H9 (cell line): Measurements from ENCODE around the gene WNT10A. TPM values are rescaled to one million over a fixed set of nuclear protein-coding genes. Genes with fewer than 3 reads are reported as not detected.

ENCODE experiments used
- DNase-seq: peaks from one replicate; pipeline ENCODE4 v3.0.0-alpha.2; 2017
- H2AFZ ChIP-seq: one replicate; pipeline ENCODE4 v1.6.1; 2013; ENCODE audit warnings: mild to moderate bottlenecking, low read length, control low read depth, moderate library complexity
- H2AK5ac ChIP-seq: 2 replicates; pipeline ENCODE4 v1.6.1; 2013; ENCODE audit warnings: low read length, control low read depth, mixed read lengths; ENCODE audit not compliant: insufficient read length
- H2BK120ac ChIP-seq: one replicate; pipeline ENCODE4 v1.6.1; 2013; ENCODE audit warnings: low read depth, mild to moderate bottlenecking, low read length, control low read depth, inconsistent platforms; ENCODE audit not compliant: poor library complexity, severe bottlenecking
- H2BK12ac ChIP-seq: 2 replicates; pipeline ENCODE4 v1.6.1; 2013; ENCODE audit warnings: low read length, control low read depth, mixed read lengths, low read depth; ENCODE audit not compliant: insufficient read length
- H2BK15ac ChIP-seq: 2 replicates; pipeline ENCODE4 v1.6.1; 2013; ENCODE audit warnings: low read depth, low read length, control low read depth
- H2BK20ac ChIP-seq: one replicate; pipeline ENCODE4 v1.6.1; 2013; ENCODE audit warnings: low read depth, mild to moderate bottlenecking, low read length, control low read depth, inconsistent platforms; ENCODE audit not compliant: poor library complexity, severe bottlenecking
- H2BK5ac ChIP-seq: 2 replicates; pipeline ENCODE4 v1.6.1; 2013; ENCODE audit warnings: low read length, control low read depth, mixed read lengths; ENCODE audit not compliant: insufficient read length
- H3K14ac ChIP-seq: 2 replicates; pipeline ENCODE4 v1.6.1; 2013; ENCODE audit warnings: low read length, control low read depth; ENCODE audit not compliant: insufficient read depth
- H3K18ac ChIP-seq: 2 replicates; pipeline ENCODE4 v1.6.1; 2013; ENCODE audit warnings: low read depth, mild to moderate bottlenecking, mixed read lengths, low read length, control low read depth; ENCODE audit not compliant: insufficient read length
- H3K23ac ChIP-seq: 2 replicates; pipeline ENCODE4 v1.6.1; 2013; ENCODE audit warnings: low read length, control low read depth, mixed read lengths, low read depth; ENCODE audit not compliant: insufficient read length
- H3K23me2 ChIP-seq: 2 replicates; pipeline ENCODE4 v1.6.1; 2013; ENCODE audit warnings: low read depth, mild to moderate bottlenecking, mixed read lengths, low read length, control low read depth; ENCODE audit not compliant: insufficient read length, poor library complexity, severe bottlenecking
- H3K27ac ChIP-seq: 2 replicates; pipeline ENCODE4 v1.5.1; 2013; ENCODE audit warnings: low read length, control low read depth, mixed read lengths, low read depth; ENCODE audit not compliant: insufficient read length
- H3K27me3 ChIP-seq: 2 replicates; pipeline ENCODE4 v1.6.1; 2013; ENCODE audit warnings: low read length, control low read depth, inconsistent platforms; ENCODE audit not compliant: insufficient read depth
- H3K4ac ChIP-seq: 2 replicates; pipeline ENCODE4 v1.6.1; 2013; ENCODE audit warnings: low read depth, mild to moderate bottlenecking, control low read depth, inconsistent platforms, low read length, moderate library complexity
- H3K4me1 ChIP-seq: 2 replicates; pipeline ENCODE4 v1.6.1; 2013; ENCODE audit warnings: low read length, control low read depth, inconsistent platforms; ENCODE audit not compliant: insufficient read depth
- H3K4me2 ChIP-seq: 2 replicates; pipeline ENCODE4 v1.6.1; 2013; ENCODE audit warnings: low read length, control low read depth, mixed read lengths; ENCODE audit not compliant: insufficient read length, insufficient read depth
- H3K56ac ChIP-seq: 2 replicates; pipeline ENCODE4 v1.6.1; 2013; ENCODE audit warnings: low read depth, mild to moderate bottlenecking, mixed read lengths, low read length, control low read depth; ENCODE audit not compliant: insufficient read length
- H3K79me1 ChIP-seq: 2 replicates; pipeline ENCODE4 v1.6.1; 2013; ENCODE audit warnings: low read depth, mild to moderate bottlenecking, moderate library complexity, low read length, control low read depth, inconsistent platforms; ENCODE audit not compliant: insufficient read depth, poor library complexity, severe bottlenecking
- H3K79me2 ChIP-seq: 2 replicates; pipeline ENCODE4 v1.6.1; 2013; ENCODE audit warnings: low read length, control low read depth, inconsistent platforms; ENCODE audit not compliant: insufficient read depth
- H3K9ac ChIP-seq: 2 replicates; pipeline ENCODE4 v1.6.1; 2013; ENCODE audit warnings: low read length, control low read depth, mixed read lengths; ENCODE audit not compliant: insufficient read length; ENCODE audit errors: extremely low read depth
- H3K9me3 ChIP-seq: one replicate; pipeline ENCODE4 v1.6.1; 2013; ENCODE audit warnings: low read depth, low read length, inconsistent platforms; ENCODE audit not compliant: control insufficient read depth
- H3T11ph ChIP-seq: one replicate; pipeline ENCODE4 v1.6.1; 2013; ENCODE audit warnings: mild to moderate bottlenecking, low read length, control low read depth, inconsistent platforms
- H4K20me1 ChIP-seq: one replicate; pipeline ENCODE4 v1.6.1; 2013; ENCODE audit not compliant: control insufficient read depth, insufficient read length, insufficient read depth
- H4K5ac ChIP-seq: 2 replicates; pipeline ENCODE4 v1.6.1; 2013; ENCODE audit warnings: low read depth, mild to moderate bottlenecking, mixed read lengths, low read length, control low read depth; ENCODE audit not compliant: insufficient read length
- H4K8ac ChIP-seq: replicated peaks from 2 replicates; pipeline ENCODE4 v1.6.1; 2013; ENCODE audit warnings: low read length, control low read depth, mixed read lengths, low read depth; ENCODE audit not compliant: insufficient read length
- H4K91ac ChIP-seq: 2 replicates; pipeline ENCODE4 v1.6.1; 2013; ENCODE audit warnings: low read depth, mild to moderate bottlenecking, moderate library complexity, mixed read lengths, low read length, control low read depth; ENCODE audit not compliant: insufficient read length
- H3K27ac Mint-ChIP-seq, 3 experiments: 2 replicates in 2 of 3; 3 replicates in 1 of 3; pipeline ENCODE4 v1.8.0; 2020 to 2021; ENCODE audit warnings: mixed read lengths in 3 of 3, mild to moderate bottlenecking in 1 of 3, moderate library complexity in 1 of 3
- H3K27me3 Mint-ChIP-seq: 2 replicates; pipeline ENCODE4 v1.8.0; 2021; ENCODE audit warnings: low read depth, mild to moderate bottlenecking, moderate library complexity, mixed read lengths
- H3K36me3 Mint-ChIP-seq, 3 experiments: 2 replicates in 2 of 3; 3 replicates in 1 of 3; pipeline ENCODE4 v1.8.0; 2020 to 2021; ENCODE audit warnings: low read depth in 3 of 3, mixed read lengths in 3 of 3; ENCODE audit not compliant: insufficient read depth in 1 of 3
- H3K4me1 Mint-ChIP-seq, 2 experiments: 2 replicates each; pipeline ENCODE4 v1.8.0; 2020; ENCODE audit warnings: mixed read lengths in 2 of 2
- H3K4me3 Mint-ChIP-seq, 2 experiments: 2 replicates in 1 of 2; 3 replicates in 1 of 2; pipeline ENCODE4 v1.8.0; 2020 to 2021; ENCODE audit warnings: mild to moderate bottlenecking in 2 of 2, mixed read lengths in 2 of 2, moderate library complexity in 1 of 2
- H3K9me3 Mint-ChIP-seq, 2 experiments: 2 replicates in 1 of 2; 3 replicates in 1 of 2; pipeline ENCODE4 v1.8.0; 2020; ENCODE audit warnings: mild to moderate bottlenecking in 2 of 2, mixed read lengths in 2 of 2, moderate library complexity in 1 of 2
- CTCF ChIP-seq: fragments of 200-600 bp; sonication (generic); conservative IDR thresholded peaks from 3 replicates; pipeline ENCODE4 v1.8.0; 2021; ENCODE audit warnings: antibody characterized with exemption, mild to moderate bottlenecking
- WGBS: extraction: QIAGEN DNeasy Blood & Tissue Kit; methylation state at CpG from one replicate; pipeline ENCODE4 v1.1.7; 2013; ENCODE audit warnings: missing lambda C conversion rate, low lambda C conversion rate, mixed read lengths; ENCODE audit not compliant: insufficient read length; ENCODE audit errors: extremely low coverage; 5-methylcytosine and 5-hydroxymethylcytosine counted together
- total RNA-seq: library from RNA; stranded (reverse); gene quantifications from 2 replicates; pipeline ENCODE4 v1.2.1, GENCODE V29; 2021

WNT10A gene
- total RNA-seq, 1 experiment from 2014 or later: not detected

GRCh38 chr2:218856167-218856895 lies 24.3 kb upstream of the WNT10A start:
- no peak overlapping the region for H4K8ac ChIP-seq
- H2AFZ ChIP-seq: no peak overlapping the region
- H3T11ph ChIP-seq: no peak overlapping the region
- no peak overlapping the region for H3K56ac ChIP-seq
- H3K4me1 ChIP-seq: no peaks in the 10 kb centered on the region; the same call in 1 of the 2 replicates
- DNase-seq: no peak
- H2BK20ac ChIP-seq: no peak overlapping the region
- no peak overlapping the region for H2AK5ac ChIP-seq
- no peaks in the 10 kb centered on the region for H3K9me3 ChIP-seq
- no peak overlapping the region for H2BK12ac ChIP-seq
- peaks cover 34 to 64% of the 10 kb centered on the region in 2 experiments for H3K4me1 Mint-ChIP-seq
- no peaks in the 10 kb centered on the region for H3K79me2 ChIP-seq
- no peak overlapping the region for H3K9ac ChIP-seq
- H3K27me3 Mint-ChIP-seq: peaks cover 86% of the 10 kb centered on the region
- no peak overlapping the region for H2BK5ac ChIP-seq
- no peak overlapping the region for H3K4ac ChIP-seq
- no peak overlapping the region; a peak in 1 of 5 replicates for H3K4me3 Mint-ChIP-seq
- no peak overlapping the region for H3K14ac ChIP-seq
- H4K20me1 ChIP-seq: no peaks in the 10 kb centered on the region
- peaks cover 3% of the 10 kb centered on the region for H3K23me2 ChIP-seq
- H3K9me3 Mint-ChIP-seq: peaks cover 0 to 3% of the 10 kb centered on the region in 2 experiments; a peak in 1 of 5 replicates
- H3K18ac ChIP-seq: no peak overlapping the region
- H3K79me1 ChIP-seq: no peaks in the 10 kb centered on the region
- H3K36me3 Mint-ChIP-seq: no peaks in the 10 kb centered on the region
- no peak overlapping the region for H2BK120ac ChIP-seq
- no peak overlapping the region for H4K5ac ChIP-seq
- H3K27ac Mint-ChIP-seq: no peak overlapping the region; a peak in 1 of 7 replicates
- WGBS: no CpG with 5 or more reads among the region's 12 CpGs
- H3K27ac ChIP-seq: no peak overlapping the region
- H2BK15ac ChIP-seq: no peak overlapping the region
- H4K91ac ChIP-seq: no peak overlapping the region
- no peak overlapping the region for H3K4me2 ChIP-seq
- TF ChIP-seq CTCF: no peak
- H3K27me3 ChIP-seq: peaks cover 72% of the 10 kb centered on the region
- no peak overlapping the region for H3K23ac ChIP-seq
